Breast epithelium (tissue), 4 donors: Measurements from ENCODE around the gene ATF5. TPM values are rescaled to one million over a fixed set of nuclear protein-coding genes. Genes with fewer than 3 reads are reported as not detected.

ENCODE experiments used
- DNase-seq, 2 donors: peaks; one replicate each; pipeline ENCODE4 v3.0.0-alpha.2; 2019; ENCODE audit warnings: low spot score in 2 of 2
- H3K27ac ChIP-seq, 2 donors: fragments of 200-600 bp; sonication (generic) in 1 of 2; one replicate each; pipeline ENCODE4 v1.5.1; 2016 to 2019; ENCODE audit warnings: mild to moderate bottlenecking in 1 of 2
- H3K27me3 ChIP-seq, 2 donors: fragments of 200-600 bp; sonication (generic) in 1 of 2; one replicate each; pipeline versions ENCODE4 v1.5.1 to v1.6.0; 2017 to 2019; ENCODE audit warnings: control low read depth in 1 of 2, mild to moderate bottlenecking in 1 of 2
- H3K36me3 ChIP-seq: fragments of 200-600 bp; one replicate; pipeline ENCODE4 v1.5.1; 2019
- H3K4me1 ChIP-seq, 2 donors: fragments of 200-600 bp; sonication (generic); one replicate each; pipeline ENCODE4 v1.5.1; 2016 to 2019; ENCODE audit warnings: control low read depth in 1 of 2
- H3K4me3 ChIP-seq, 3 donors: fragments of 200-600 bp; sonication (generic); 1 replicate in 2 of 3; 2 replicates in 1 of 3; pipeline ENCODE4 v1.5.1; 2016 to 2019; ENCODE audit warnings: mild to moderate bottlenecking in 3 of 3, moderate library complexity in 2 of 3
- H3K9me3 ChIP-seq, 2 donors: fragments of 200-600 bp; sonication (generic) in 1 of 2; one replicate each; pipeline ENCODE4 v1.5.1; 2016 to 2019; ENCODE audit warnings: control low read depth in 1 of 2
- CTCF ChIP-seq, 3 donors: fragments of 450-650 bp; IDR thresholded peaks; one replicate each; pipeline ENCODE4 v1.5.1; 2016 to 2017; ENCODE audit warnings: antibody characterized with exemption in 3 of 3, mild to moderate bottlenecking in 3 of 3, moderate library complexity in 3 of 3
- POLR2A ChIP-seq: fragments of 450-650 bp; IDR thresholded peaks from one replicate; pipeline ENCODE4 v1.6.1; 2016; ENCODE audit warnings: antibody characterized with exemption, mild to moderate bottlenecking, moderate library complexity
- POLR2AphosphoS5 ChIP-seq, 3 donors: sonication (generic); formaldehyde crosslinking; IDR thresholded peaks; one replicate each; pipeline ENCODE4 v1.6.1; 2017; ENCODE audit warnings: antibody characterized with exemption in 3 of 3
- intact Hi-C: fragments of 100-400 bp; cut with DNase I; formaldehyde crosslinking; loops from one replicate; pipeline ENCODE4 v1.15.1; 2023; ENCODE audit warnings: low total_unique reads
- total RNA-seq, 3 donors: library from RNA; depleted of rRNA; stranded (reverse); fragments of >200 nt; gene quantifications; one replicate each; pipeline ENCODE4 v1.1.0, GENCODE V29; 2016

Gene ATF5
- total RNA-seq, 3 donors from 2014 or later = 5.9 to 20.0 (median 8.2) TPM

GRCh38 chr19:49931293-49932040, 2.5 kb downstream of the ATF5 start:
- no peaks in the 10 kb centered on the region for H3K36me3 ChIP-seq
- H3K27ac ChIP-seq = peak overlapping the region in 1 of 2 donors; percentile 97
- no peak for TF ChIP-seq POLR2AphosphoS5 (IDR thresholded peaks at IDR 0.05)
- TF ChIP-seq CTCF (IDR thresholded peaks at IDR 0.05) = no peak
- no peak for TF ChIP-seq POLR2A
- H3K27me3 ChIP-seq = no peaks in the 10 kb centered on the region
- no peaks in the 10 kb centered on the region for H3K9me3 ChIP-seq
- no peak for DNase-seq
- intact Hi-C loops = no loop called here
- H3K4me3 ChIP-seq = no peak overlapping the region
- H3K4me1 ChIP-seq = peaks cover 4 to 11% of the 10 kb centered on the region in 2 donors

GRCh38 chr19:49932041-49932451, 3.0 kb downstream of the ATF5 start:
- no peak for TF ChIP-seq POLR2AphosphoS5 (IDR thresholded peaks at IDR 0.05)
- no peak for TF ChIP-seq CTCF (IDR thresholded peaks at IDR 0.05)
- no peak for TF ChIP-seq POLR2A
- peaks cover 4 to 10% of the 10 kb centered on the region in 2 donors for H3K4me1 ChIP-seq
- DNase-seq = no peak
- no peak overlapping the region for H3K27ac ChIP-seq
- H3K4me3 ChIP-seq = no peak overlapping the region
- H3K36me3 ChIP-seq = no peaks in the 10 kb centered on the region
- intact Hi-C loops = no loop called here
- H3K9me3 ChIP-seq = no peaks in the 10 kb centered on the region
- no peaks in the 10 kb centered on the region for H3K27me3 ChIP-seq

- no peak overlapping the region for H3K4me3 ChIP-seq
- H3K4me1 ChIP-seq = peaks cover 3 to 4% of the 10 kb centered on the region in 2 donors
- no peak for DNase-seq
- no peaks in the 10 kb centered on the region for H3K9me3 ChIP-seq
- H3K27me3 ChIP-seq = no peaks in the 10 kb centered on the region
- H3K36me3 ChIP-seq = no peaks in the 10 kb centered on the region
- intact Hi-C loops = no loop called here
- no peak overlapping the region for H3K27ac ChIP-seq
- TF ChIP-seq POLR2A (no peak), POLR2AphosphoS5 (IDR thresholded peaks at IDR 0.05) (no peak), CTCF (IDR thresholded peaks at IDR 0.05) (no peak)
Measured at GRCh38 chr19:49932731-49933131, 3.7 kb downstream of the ATF5 start.

- no peak for TF ChIP-seq CTCF (IDR thresholded peaks at IDR 0.05)
- TF ChIP-seq POLR2AphosphoS5 (IDR thresholded peaks at IDR 0.05) = no peak
- no peak for TF ChIP-seq POLR2A
- Histone ChIP-seq H3K36me3 (no peaks in the 10 kb centered on the region), H3K4me1 (no peaks in the 10 kb centered on the region), H3K27me3 (no peaks in the 10 kb centered on the region), H3K27ac (no peak overlapping the region), H3K4me3 (no peak overlapping the region), H3K9me3 (no peaks in the 10 kb centered on the region)
- DNase-seq = no peak
- intact Hi-C loops = no loop called here
Measured at GRCh38 chr19:49933643-49934042, 4.6 kb downstream of the ATF5 start.

- Histone ChIP-seq H3K9me3 (no peaks in the 10 kb centered on the region), H3K27me3 (no peaks in the 10 kb centered on the region), H3K4me3 (no peak overlapping the region), H3K4me1 (no peaks in the 10 kb centered on the region), H3K27ac (no peak overlapping the region), H3K36me3 (no peaks in the 10 kb centered on the region)
- intact Hi-C loops = no loop called here
- TF ChIP-seq CTCF (IDR thresholded peaks at IDR 0.05) (no peak), POLR2AphosphoS5 (IDR thresholded peaks at IDR 0.05) (no peak), POLR2A (no peak)
- no peak for DNase-seq
Measured at GRCh38 chr19:49936549-49936948, 7.5 kb downstream of the ATF5 start.
